HG03457 (cell line): ENCODE results near the gene NDUFS1.
A peak's percentile ranks its signal among the peaks of the same experiment; 100 is the strongest.
"Not testable (repeated sequence)": the region's sequence is repeated elsewhere in the genome, so short reads cannot be mapped to it uniquely, and the experiment has no call there.

Source experiments
- ATAC-seq: cut with Tn5 transposase; IDR thresholded peaks from one replicate; pipeline ENCODE4 v1.9.1; 2021; ENCODE audit warnings: moderate number of reproducible peaks; ENCODE audit not compliant: unreplicated experiment

Gene NDUFS1

GRCh38 chr2:206159346-206160124, at the start of gene NDUFS1, which contains the start of gene EEF1B2:
Gene NDUFS1 (minus strand): TSS chr2:206159444. CDS start chr2:206153678, 5,766 bp downstream.
Gene EEF1B2 (plus strand): TSS chr2:206159895. CDS start chr2:206159980, 85 bp downstream.
- ATAC-seq: peak; percentile 88

- ATAC-seq: no peak
Observed at GRCh38 chr2:206208900-206209299, 49.7 kb upstream of the NDUFS1 start.

- ATAC-seq: not testable (repeated sequence)
Observed at GRCh38 chr2:206207316-206207715, 48.1 kb upstream of the NDUFS1 start.

- ATAC-seq: no peak
Observed at GRCh38 chr2:206204710-206205109, 45.5 kb upstream of the NDUFS1 start.

GRCh38 chr2:206203331-206203730, 44.1 kb upstream of the NDUFS1 start:
- no peak for ATAC-seq

- ATAC-seq: no peak
Observed at GRCh38 chr2:206202446-206202845, 43.2 kb upstream of the NDUFS1 start.

- no peak for ATAC-seq
Observed at GRCh38 chr2:206201075-206201848, 42.0 kb upstream of the NDUFS1 start.

GRCh38 chr2:206198677-206199076, 39.4 kb upstream of the NDUFS1 start:
- no peak for ATAC-seq

GRCh38 chr2:206193671-206194357, 34.6 kb upstream of the NDUFS1 start:
- ATAC-seq: no peak

GRCh38 chr2:206192157-206192556, 32.9 kb upstream of the NDUFS1 start:
- no peak for ATAC-seq

- ATAC-seq: no peak
Observed at GRCh38 chr2:206190689-206191088, 31.4 kb upstream of the NDUFS1 start.

- ATAC-seq: no peak
Observed at GRCh38 chr2:206190111-206190510, 30.9 kb upstream of the NDUFS1 start.

GRCh38 chr2:206189691-206190090, 30.4 kb upstream of the NDUFS1 start:
- no peak for ATAC-seq

- ATAC-seq: not testable (repeated sequence)
Observed at GRCh38 chr2:206181526-206181925, 22.3 kb upstream of the NDUFS1 start.

- ATAC-seq: no peak
Observed at GRCh38 chr2:206176901-206177300, 17.7 kb upstream of the NDUFS1 start.

- ATAC-seq: no peak
Observed at GRCh38 chr2:206176121-206176520, 16.9 kb upstream of the NDUFS1 start.

- ATAC-seq: no peak
Observed at GRCh38 chr2:206173147-206173546, 13.9 kb upstream of the NDUFS1 start.

- ATAC-seq: not testable (repeated sequence)
Observed at GRCh38 chr2:206171624-206172397, 12.6 kb upstream of the NDUFS1 start.

- not testable (repeated sequence) for ATAC-seq
Observed at GRCh38 chr2:206168230-206168629, 9.0 kb upstream of the NDUFS1 start.

GRCh38 chr2:206164261-206164862, 5.1 kb upstream of the NDUFS1 start:
- no peak for ATAC-seq
